CD14-positive monocyte (primary cell): ENCODE results near the gene RANBP10. TPM values are rescaled to one million over a fixed set of nuclear protein-coding genes. Genes with fewer than 3 reads are reported as not detected.

Source experiments
- DNase-seq, 3 donors: peaks; one replicate each; pipeline ENCODE4 v3.0.0-alpha.2; 2011 to 2022
- H2AFZ ChIP-seq: 2 replicates; pipeline ENCODE4 v1.6.0; 2012; ENCODE audit warnings: mild to moderate bottlenecking, low read depth, low read length, inconsistent platforms; ENCODE audit not compliant: insufficient read depth, poor library complexity, severe bottlenecking
- H3K27ac ChIP-seq, 2 donors: 1 replicate in 1 of 2; 2 replicates in 1 of 2; pipeline ENCODE4 v1.5.1; 2012 to 2013; ENCODE audit warnings: low read length in 2 of 2, control low read depth in 1 of 2, inconsistent platforms in 1 of 2, low read depth in 1 of 2, mild to moderate bottlenecking in 1 of 2
- H3K27me3 ChIP-seq, 2 donors: one replicate each; pipeline versions ENCODE4 v1.6.0 to v1.6.1; 2011 to 2013; ENCODE audit warnings: low read length in 2 of 2; ENCODE audit not compliant: control insufficient read depth in 2 of 2, insufficient read depth in 2 of 2
- H3K36me3 ChIP-seq, 2 donors: replicated peaks in 1 of 2; 1 replicate in 1 of 2; 2 replicates in 1 of 2; pipeline versions ENCODE4 v1.5.1 to v1.6.1; 2012 to 2013; ENCODE audit warnings: low read length in 2 of 2, control low read depth in 1 of 2, inconsistent platforms in 1 of 2, mild to moderate bottlenecking in 1 of 2; ENCODE audit not compliant: insufficient read depth in 2 of 2, control insufficient read depth in 1 of 2
- H3K4me1 ChIP-seq, 2 donors: 1 replicate in 1 of 2; 2 replicates in 1 of 2; pipeline versions ENCODE4 v1.5.1 to v1.6.1; 2012 to 2013; ENCODE audit warnings: low read length in 2 of 2, control low read depth in 1 of 2, inconsistent platforms in 1 of 2, mild to moderate bottlenecking in 1 of 2, moderate library complexity in 1 of 2; ENCODE audit not compliant: insufficient read depth in 2 of 2, control insufficient read depth in 1 of 2
- H3K4me2 ChIP-seq: replicated peaks from 2 replicates; pipeline ENCODE3; 2012; ENCODE audit warnings: low read length, moderate library complexity, mild to moderate bottlenecking; ENCODE audit not compliant: poor library complexity, severe bottlenecking; ENCODE audit errors: extremely low read depth
- H3K4me3 ChIP-seq, 3 experiments: fragments of 200-600 bp in 1 of 3; sonication (generic) in 1 of 3; replicated peaks in 1 of 3; 1 replicate in 2 of 3; 2 replicates in 1 of 3; pipeline ENCODE4 v1.5.1; 2011 to 2013; ENCODE audit warnings: low read length in 3 of 3, mild to moderate bottlenecking in 3 of 3, control low read depth in 2 of 3, low read depth in 2 of 3, inconsistent platforms in 1 of 3, moderate library complexity in 1 of 3
- H3K79me2 ChIP-seq: 2 replicates; pipeline ENCODE4 v1.6.0; 2012; ENCODE audit warnings: mild to moderate bottlenecking, control low read depth, inconsistent platforms, low read length, moderate library complexity; ENCODE audit not compliant: insufficient read depth
- H3K9ac ChIP-seq: 2 replicates; pipeline ENCODE4 v1.6.0; 2017; ENCODE audit warnings: low read length, mild to moderate bottlenecking; ENCODE audit not compliant: insufficient read depth, poor library complexity, severe bottlenecking
- H3K9me3 ChIP-seq, 2 donors: replicated peaks in 1 of 2; 1 replicate in 1 of 2; 2 replicates in 1 of 2; pipeline versions ENCODE4 v1.5.1 to v1.6.1; 2012 to 2013; ENCODE audit warnings: low read length in 2 of 2, control low read depth in 1 of 2; ENCODE audit not compliant: control insufficient read depth in 1 of 2, insufficient read depth in 1 of 2
- H4K20me1 ChIP-seq: 2 replicates; pipeline ENCODE4 v1.6.0; 2012; ENCODE audit warnings: mild to moderate bottlenecking, low read length, control low read depth, moderate library complexity; ENCODE audit not compliant: insufficient read depth
- H3K27ac Mint-ChIP-seq, 7 donors: one replicate each; pipeline ENCODE4 v1.8.0; 2020; ENCODE audit warnings: mild to moderate bottlenecking in 7 of 7, mixed read lengths in 7 of 7, moderate library complexity in 6 of 7, inconsistent platforms in 2 of 7
- H3K27me3 Mint-ChIP-seq, 3 donors: one replicate each; pipeline ENCODE4 v1.8.0; 2021 to 2022; ENCODE audit warnings: low read depth in 3 of 3, mild to moderate bottlenecking in 3 of 3, mixed read lengths in 3 of 3, moderate library complexity in 3 of 3, inconsistent platforms in 1 of 3
- H3K36me3 Mint-ChIP-seq, 2 donors: one replicate each; pipeline ENCODE4 v1.8.0; 2020; ENCODE audit warnings: mixed read lengths in 2 of 2, inconsistent platforms in 1 of 2, mild to moderate bottlenecking in 1 of 2
- H3K4me1 Mint-ChIP-seq: one replicate; pipeline ENCODE4 v1.8.0; 2020; ENCODE audit warnings: mild to moderate bottlenecking, mixed read lengths
- H3K4me3 Mint-ChIP-seq, 2 donors: one replicate each; pipeline ENCODE4 v1.8.0; 2020; ENCODE audit warnings: mild to moderate bottlenecking in 2 of 2, mixed read lengths in 2 of 2, moderate library complexity in 1 of 2
- H3K9me3 Mint-ChIP-seq, 7 donors: one replicate each; pipeline ENCODE4 v1.8.0; 2020 to 2022; ENCODE audit warnings: mixed read lengths in 7 of 7, mild to moderate bottlenecking in 6 of 7, moderate library complexity in 6 of 7, inconsistent platforms in 2 of 7
- WGBS: methylation state at CpG from one replicate; pipeline ENCODE4 v1.1.5; 2013; ENCODE audit warnings: missing lambda C conversion rate; ENCODE audit not compliant: insufficient coverage; 5-methylcytosine and 5-hydroxymethylcytosine counted together
- intact Hi-C, 2 donors: fragments of 100-400 bp; cut with micrococcal nuclease; formaldehyde crosslinking; loops; one replicate each; pipeline versions ENCODE4 v1.15.0 to v1.15.1; 2023
- polyA plus RNA-seq, 3 donors: library from polyadenylated mRNA; depleted of rRNA in 1 of 3; unstranded in 2 of 3; stranded (reverse) in 1 of 3; fragments of 300-500 nt in 2 of 3; fragments of >200 nt in 1 of 3; fragmentation: Illumina TruSeq in 2 of 3; gene quantifications; 1 replicate in 2 of 3; 2 replicates in 1 of 3; pipeline ENCODE4 v1.2.3, GENCODE V29; 2012 to 2021
- TF ChIP-seq, protein P1 (sequence below): fragments of 200-600 bp; IDR thresholded peaks from one replicate; pipeline ENCODE4 v1.8.0; 2022; ENCODE audit warnings: antibody characterized with exemption, mild to moderate bottlenecking

RANBP10 gene
- polyA plus RNA-seq, 3 donors = 6.4 to 16.7 (median 6.6) TPM

DNA sequence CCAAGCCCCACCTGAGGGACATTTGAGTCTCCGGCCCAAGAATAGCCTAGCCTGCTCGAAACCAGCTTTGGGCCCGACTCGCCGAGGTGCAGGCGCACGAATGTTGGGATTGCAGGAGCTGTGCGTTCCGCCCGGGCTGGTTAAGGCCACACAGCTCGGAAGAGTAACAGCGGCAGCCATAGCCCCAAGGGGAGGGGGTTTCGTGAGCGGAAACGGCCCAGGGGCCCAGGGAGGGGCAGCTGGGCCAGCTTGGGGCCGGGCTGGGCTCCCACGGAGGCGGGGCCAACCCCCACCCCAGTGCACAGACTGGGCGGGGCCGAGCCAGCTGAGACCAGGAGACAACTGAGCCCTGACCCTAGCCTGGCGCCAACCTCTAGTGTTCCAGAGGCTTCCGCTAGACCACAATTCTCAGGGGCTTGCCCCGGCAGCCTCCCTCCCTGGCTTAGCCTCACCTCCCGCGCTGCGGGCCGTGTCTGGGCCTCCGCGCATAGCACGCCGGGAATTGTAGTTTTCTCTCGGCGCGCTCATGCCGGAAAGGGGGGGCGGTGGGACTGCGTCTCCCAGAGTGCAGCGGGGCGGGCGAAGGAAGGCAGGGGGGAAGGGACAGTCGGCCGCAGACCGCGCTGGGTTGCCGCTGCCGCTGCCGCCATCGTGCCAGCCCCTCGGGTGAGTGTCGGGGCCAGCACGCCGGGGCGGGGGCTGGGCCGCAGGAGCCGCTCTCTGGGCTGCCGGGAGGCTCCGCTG lies 40.1 kb upstream of the RANBP10 start, which contains the start of gene NUTF2:
Gene NUTF2, plus strand, starts transcription at position 614 of the 744 bp plus-strand sequence. CDS start 18,198 bp downstream, outside the sequence.
- Mint-ChIP-seq H3K4me1 (peaks cover 51% of the 10 kb centered on the region), H3K36me3 (peaks cover 4 to 5% of the 10 kb centered on the region in 2 donors), H3K9me3 (peaks cover 0 to 3% (median 0%) of the 10 kb centered on the region in 7 donors), H3K4me3 (peak within 1 kb of the TSS; percentile 82 to 93), H3K27me3 (peaks cover 0 to 1% (median 1%) of the 10 kb centered on the region in 3 donors), H3K27ac (peak within 1 kb of the TSS; percentile 82 to 94 (median 89))
- Histone ChIP-seq H3K9ac (peak within 1 kb of the TSS; percentile 83), H2AFZ (peak within 1 kb of the TSS; percentile 98), H3K27me3 (no peaks in the 10 kb centered on the region), H3K27ac (peak within 1 kb of the TSS; percentile 81 to 83), H3K4me1 (peaks cover 51 to 61% of the 10 kb centered on the region in 2 donors), H4K20me1 (peaks cover 50% of the 10 kb centered on the region), H3K4me2 (peak within 1 kb of the TSS; percentile 97), H3K9me3 (no peaks in the 10 kb centered on the region), H3K4me3 (peak within 1 kb of the TSS; percentile 58 to 94 (median 90)), H3K79me2 (peaks cover 81% of the 10 kb centered on the region), H3K36me3 (no peaks in the 10 kb centered on the region)
- 0% methylated on average over 49 of the region's 57 CpGs for WGBS
- TF ChIP-seq, protein P1, sequence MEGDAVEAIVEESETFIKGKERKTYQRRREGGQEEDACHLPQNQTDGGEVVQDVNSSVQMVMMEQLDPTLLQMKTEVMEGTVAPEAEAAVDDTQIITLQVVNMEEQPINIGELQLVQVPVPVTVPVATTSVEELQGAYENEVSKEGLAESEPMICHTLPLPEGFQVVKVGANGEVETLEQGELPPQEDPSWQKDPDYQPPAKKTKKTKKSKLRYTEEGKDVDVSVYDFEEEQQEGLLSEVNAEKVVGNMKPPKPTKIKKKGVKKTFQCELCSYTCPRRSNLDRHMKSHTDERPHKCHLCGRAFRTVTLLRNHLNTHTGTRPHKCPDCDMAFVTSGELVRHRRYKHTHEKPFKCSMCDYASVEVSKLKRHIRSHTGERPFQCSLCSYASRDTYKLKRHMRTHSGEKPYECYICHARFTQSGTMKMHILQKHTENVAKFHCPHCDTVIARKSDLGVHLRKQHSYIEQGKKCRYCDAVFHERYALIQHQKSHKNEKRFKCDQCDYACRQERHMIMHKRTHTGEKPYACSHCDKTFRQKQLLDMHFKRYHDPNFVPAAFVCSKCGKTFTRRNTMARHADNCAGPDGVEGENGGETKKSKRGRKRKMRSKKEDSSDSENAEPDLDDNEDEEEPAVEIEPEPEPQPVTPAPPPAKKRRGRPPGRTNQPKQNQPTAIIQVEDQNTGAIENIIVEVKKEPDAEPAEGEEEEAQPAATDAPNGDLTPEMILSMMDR = no peak
- intact Hi-C loops = loop anchor here (1.0 to 10.0 kb wide), 4 partner anchors 13 to 182 kb away; partner anchors contain the start of genes ACD (in 1 of the 2), C16orf86 (in 1 of the 2), EDC4 (in 1 of the 2) and ENKD1 (in 1 of the 2)
- DNase-seq = peak; percentile 86 to 90 (median 88)

DNA sequence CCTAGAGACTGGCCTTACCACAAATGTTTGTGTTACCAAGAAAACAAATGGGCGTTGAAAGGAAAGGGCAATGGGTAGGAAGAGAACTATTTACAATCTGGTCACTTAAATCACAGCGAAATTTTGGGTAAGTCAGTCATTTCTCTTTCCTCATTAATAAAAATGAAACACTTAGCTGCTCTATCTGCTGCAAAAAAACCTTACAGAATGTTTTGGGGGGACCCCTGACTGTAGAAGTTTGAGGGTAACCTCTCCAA lies 39.6 kb upstream of the RANBP10 start:
- intact Hi-C loops = loop anchor here (1.0 to 10.0 kb wide), 4 partner anchors 13 to 181 kb away; partner anchors contain the start of genes ACD (in 1 of the 2), C16orf86 (in 1 of the 2), EDC4 (in 1 of the 2) and ENKD1 (in 1 of the 2)
- Histone ChIP-seq H3K4me1 (peaks cover 52 to 63% of the 10 kb centered on the region in 2 donors), H3K9ac (peak overlapping the region; percentile 83), H3K4me2 (peak overlapping the region; percentile 97), H3K4me3 (peak overlapping the region; percentile 58 to 94 (median 90)), H3K79me2 (peaks cover 76% of the 10 kb centered on the region), H2AFZ (peak overlapping the region; percentile 98), H3K9me3 (no peaks in the 10 kb centered on the region), H4K20me1 (peaks cover 50% of the 10 kb centered on the region), H3K36me3 (no peaks in the 10 kb centered on the region), H3K27me3 (no peaks in the 10 kb centered on the region), H3K27ac (peak overlapping the region; percentile 81 to 83)
- TF ChIP-seq, protein P1 = no peak
- Mint-ChIP-seq H3K27me3 (peaks cover 0 to 1% (median 1%) of the 10 kb centered on the region in 3 donors), H3K27ac (peak overlapping the region; percentile 82 to 94 (median 89)), H3K4me1 (peaks cover 52% of the 10 kb centered on the region), H3K9me3 (peaks cover 0 to 3% (median 0%) of the 10 kb centered on the region in 7 donors), H3K4me3 (peak overlapping the region; percentile 82 to 93), H3K36me3 (peaks cover 4 to 5% of the 10 kb centered on the region in 2 donors)
- no peak for DNase-seq
- no CpG with 5 or more reads among the region's 2 CpGs for whole genome bisulfite sequencing
